Peyer's patch (tissue), 4 donors: ENCODE data around the gene UNC50. TPM values are rescaled to one million over a fixed set of nuclear protein-coding genes. Genes with fewer than 3 reads are reported as not detected.
A peak's percentile ranks its signal among the peaks of the same experiment; 100 is the strongest.

Source experiments
- DNase-seq, 3 donors: peaks; one replicate each; pipeline ENCODE4 v3.0.0-alpha.2; 2017 to 2019
- H3K27ac ChIP-seq, 4 donors: fragments of 200-600 bp; sonication (generic); one replicate each; pipeline ENCODE4 v1.5.1; 2016 to 2019
- H3K27me3 ChIP-seq, 2 donors: fragments of 200-600 bp; sonication (generic); one replicate each; pipeline ENCODE4 v1.5.1; 2019
- H3K36me3 ChIP-seq, 3 donors: fragments of 200-600 bp; sonication (generic); one replicate each; pipeline ENCODE4 v1.5.1; 2016 to 2019
- H3K4me1 ChIP-seq, 4 donors: fragments of 200-600 bp; sonication (generic); one replicate each; pipeline ENCODE4 v1.5.1; 2016 to 2019
- H3K4me3 ChIP-seq, 4 donors: fragments of 200-600 bp; sonication (generic); 1 replicate in 3 of 4; 2 replicates in 1 of 4; pipeline ENCODE4 v1.5.1; 2016 to 2019; ENCODE audit warnings: mild to moderate bottlenecking in 1 of 4
- H3K9me3 ChIP-seq, 4 donors: fragments of 200-600 bp; sonication (generic); one replicate each; pipeline ENCODE4 v1.5.1; 2016 to 2019; ENCODE audit warnings: mild to moderate bottlenecking in 1 of 4
- POLR2A ChIP-seq, 2 donors: fragments of 450-650 bp; IDR thresholded peaks; one replicate each; pipeline ENCODE4 v1.5.1; 2017; ENCODE audit warnings: antibody characterized with exemption in 2 of 2, mild to moderate bottlenecking in 2 of 2, moderate library complexity in 2 of 2
- total RNA-seq, 4 donors: library from RNA; depleted of rRNA; stranded (reverse); fragments of >200 nt; gene quantifications; one replicate each; pipeline ENCODE4 v1.1.0, GENCODE V29; 2016
- TF ChIP-seq, protein P1 (sequence below), 6 experiments: fragments of 450-650 bp in 4 of 6; fragments of 200-600 bp in 2 of 6; sonication (generic) in 1 of 6; IDR thresholded peaks; one replicate each; pipeline ENCODE4 v1.5.1; 2017 to 2019; ENCODE audit warnings: antibody characterized with exemption in 6 of 6, mild to moderate bottlenecking in 3 of 6, moderate library complexity in 1 of 6

UNC50 gene
- total RNA-seq, 4 donors from 2014 or later: 31.1 to 51.7 (median 35.0) TPM

DNA sequence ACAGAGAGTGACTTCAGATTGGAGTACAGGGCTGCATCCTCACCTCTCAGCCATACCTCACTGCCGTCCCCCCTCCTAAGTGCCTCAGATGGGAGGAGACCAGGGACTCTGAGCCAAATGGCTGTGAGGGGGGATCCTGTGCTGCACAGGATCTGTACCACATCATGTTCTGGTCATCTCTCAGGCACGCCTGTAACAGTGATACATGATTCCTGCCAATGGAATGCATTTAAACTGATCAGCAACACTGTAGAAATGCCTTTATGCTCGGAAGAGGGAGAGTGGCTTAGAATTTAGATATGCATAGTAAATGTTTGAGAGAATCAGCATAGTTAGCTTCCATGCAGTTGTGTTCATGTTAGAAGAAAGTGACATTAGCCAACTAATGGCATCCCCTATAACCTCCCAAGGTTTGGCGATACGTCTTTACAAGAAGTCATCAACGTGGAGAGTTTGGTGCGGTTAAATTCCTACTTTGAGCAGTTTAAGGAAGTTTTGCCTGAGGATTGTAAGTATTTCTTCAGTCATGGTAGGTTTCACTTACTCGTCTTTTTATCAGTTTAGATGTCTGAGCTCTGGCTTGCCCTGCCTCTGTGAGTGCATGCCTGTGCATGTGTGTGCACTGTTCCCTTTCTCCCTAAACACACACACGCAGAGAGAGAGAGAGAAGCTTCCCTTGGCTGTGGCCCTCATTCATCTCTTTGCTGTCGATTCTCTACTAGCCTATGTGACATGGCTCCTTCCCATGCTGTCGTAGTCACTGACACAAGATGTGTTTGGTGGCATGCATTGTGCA is 40.0 kb upstream of the UNC50 start:
- Histone ChIP-seq H3K9me3 (no peaks in the 10 kb centered on the region), H3K4me1 (no peaks in the 10 kb centered on the region), H3K27ac (no peak overlapping the region), H3K4me3 (no peak overlapping the region), H3K27me3 (no peaks in the 10 kb centered on the region), H3K36me3 (peaks cover 0 to 91% (median 0%) of the 10 kb centered on the region in 3 donors)
- peak in 1 of 3 donors; percentile 35 for DNase-seq
- TF ChIP-seq, protein P1, sequence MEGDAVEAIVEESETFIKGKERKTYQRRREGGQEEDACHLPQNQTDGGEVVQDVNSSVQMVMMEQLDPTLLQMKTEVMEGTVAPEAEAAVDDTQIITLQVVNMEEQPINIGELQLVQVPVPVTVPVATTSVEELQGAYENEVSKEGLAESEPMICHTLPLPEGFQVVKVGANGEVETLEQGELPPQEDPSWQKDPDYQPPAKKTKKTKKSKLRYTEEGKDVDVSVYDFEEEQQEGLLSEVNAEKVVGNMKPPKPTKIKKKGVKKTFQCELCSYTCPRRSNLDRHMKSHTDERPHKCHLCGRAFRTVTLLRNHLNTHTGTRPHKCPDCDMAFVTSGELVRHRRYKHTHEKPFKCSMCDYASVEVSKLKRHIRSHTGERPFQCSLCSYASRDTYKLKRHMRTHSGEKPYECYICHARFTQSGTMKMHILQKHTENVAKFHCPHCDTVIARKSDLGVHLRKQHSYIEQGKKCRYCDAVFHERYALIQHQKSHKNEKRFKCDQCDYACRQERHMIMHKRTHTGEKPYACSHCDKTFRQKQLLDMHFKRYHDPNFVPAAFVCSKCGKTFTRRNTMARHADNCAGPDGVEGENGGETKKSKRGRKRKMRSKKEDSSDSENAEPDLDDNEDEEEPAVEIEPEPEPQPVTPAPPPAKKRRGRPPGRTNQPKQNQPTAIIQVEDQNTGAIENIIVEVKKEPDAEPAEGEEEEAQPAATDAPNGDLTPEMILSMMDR (IDR thresholded peaks at IDR 0.05): no peak
- no peak for TF ChIP-seq POLR2A (IDR thresholded peaks at IDR 0.05)

GRCh38 chr2:98569197-98569793 is 39.1 kb upstream of the UNC50 start:
- TF ChIP-seq, protein P1 (IDR thresholded peaks at IDR 0.05): peak; percentile 60 to 86 (median 71)
- no peak for TF ChIP-seq POLR2A (IDR thresholded peaks at IDR 0.05)
- peak; percentile 58 to 76 (median 70) for DNase-seq
- H3K4me3 ChIP-seq: no peak overlapping the region
- peaks cover 0 to 89% (median 0%) of the 10 kb centered on the region in 3 donors for H3K36me3 ChIP-seq
- no peaks in the 10 kb centered on the region for H3K4me1 ChIP-seq
- H3K27ac ChIP-seq: no peak overlapping the region
- H3K27me3 ChIP-seq: no peaks in the 10 kb centered on the region
- H3K9me3 ChIP-seq: no peaks in the 10 kb centered on the region

GRCh38 chr2:98569915-98570314 is 38.5 kb upstream of the UNC50 start:
- Histone ChIP-seq H3K27ac (no peak overlapping the region), H3K4me1 (no peaks in the 10 kb centered on the region), H3K4me3 (no peak overlapping the region), H3K9me3 (no peaks in the 10 kb centered on the region), H3K36me3 (peaks cover 0 to 88% (median 0%) of the 10 kb centered on the region in 3 donors), H3K27me3 (no peaks in the 10 kb centered on the region)
- peak in 1 of 3 donors; percentile 35 for DNase-seq
- TF ChIP-seq POLR2A (IDR thresholded peaks at IDR 0.05): no peak
- TF ChIP-seq, protein P1 (IDR thresholded peaks at IDR 0.05): no peak

DNA sequence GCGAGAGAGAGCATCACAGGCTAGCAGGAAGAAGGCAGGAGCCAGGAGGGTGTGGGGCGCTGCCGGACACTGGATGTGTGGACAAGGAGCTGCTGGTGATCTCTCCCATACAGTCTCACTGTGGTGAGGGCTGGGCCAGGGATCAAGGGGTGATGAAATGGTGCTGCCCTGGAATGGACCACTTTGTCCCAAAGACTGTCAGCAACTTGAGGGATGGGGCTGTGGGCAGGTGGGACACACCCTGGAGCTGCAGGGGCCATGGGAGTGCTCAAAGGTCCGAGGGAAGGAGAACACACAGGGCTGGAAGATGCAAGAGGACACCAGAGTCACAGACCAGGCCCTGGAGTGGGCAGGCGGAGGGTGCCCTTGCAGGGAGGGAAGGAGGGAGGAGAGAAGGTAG is 38.0 kb upstream of the UNC50 start:
- TF ChIP-seq, protein P1 (IDR thresholded peaks at IDR 0.05): no peak
- TF ChIP-seq POLR2A (IDR thresholded peaks at IDR 0.05): no peak
- Histone ChIP-seq H3K36me3 (peaks cover 0 to 85% (median 0%) of the 10 kb centered on the region in 3 donors), H3K27me3 (no peaks in the 10 kb centered on the region), H3K4me1 (no peaks in the 10 kb centered on the region), H3K4me3 (no peak overlapping the region), H3K27ac (no peak overlapping the region), H3K9me3 (no peaks in the 10 kb centered on the region)
- peak in 1 of 3 donors; percentile 27 for DNase-seq

- TF ChIP-seq POLR2A (IDR thresholded peaks at IDR 0.05): no peak
- TF ChIP-seq, protein P1 (IDR thresholded peaks at IDR 0.05): no peak
- Histone ChIP-seq H3K36me3 (peaks cover 0 to 83% (median 0%) of the 10 kb centered on the region in 3 donors), H3K9me3 (no peaks in the 10 kb centered on the region), H3K4me1 (no peaks in the 10 kb centered on the region), H3K27me3 (no peaks in the 10 kb centered on the region), H3K4me3 (no peak overlapping the region), H3K27ac (no peak overlapping the region)
- peak in 2 of 3 donors; percentile 8 to 34 for DNase-seq
Measured at GRCh38 chr2:98571121-98571701, 37.2 kb upstream of the UNC50 start.
